Nephron progenitor cell (in vitro differentiated cells): Measurements from ENCODE around the gene GBP5.
"Not testable (repeated sequence)": the region's sequence is repeated elsewhere in the genome, so short reads cannot be mapped to it uniquely, and the experiment has no call there.

Experiments used
- DNase-seq: peaks from one replicate; pipeline ENCODE4 v3.0.0; 2021
- H3K27ac Mint-ChIP-seq: 2 replicates; pipeline ENCODE4 v1.8.0; 2021; ENCODE audit warnings: mild to moderate bottlenecking, moderate library complexity, mixed read lengths
- H3K27me3 Mint-ChIP-seq: 2 replicates; pipeline ENCODE4 v1.8.0; 2021; ENCODE audit warnings: mild to moderate bottlenecking, low read depth, mixed read lengths; ENCODE audit not compliant: poor library complexity
- H3K36me3 Mint-ChIP-seq: 2 replicates; pipeline ENCODE4 v1.8.0; 2021; ENCODE audit warnings: low read depth, mixed read lengths
- H3K4me1 Mint-ChIP-seq: 2 replicates; pipeline ENCODE4 v1.8.0; 2021; ENCODE audit warnings: mixed read lengths
- H3K4me3 Mint-ChIP-seq: 2 replicates; pipeline ENCODE4 v1.8.0; 2021; ENCODE audit warnings: mild to moderate bottlenecking, moderate library complexity, mixed read lengths
- H3K9me3 Mint-ChIP-seq: 2 replicates; pipeline ENCODE4 v1.8.0; 2021; ENCODE audit warnings: mild to moderate bottlenecking, moderate library complexity, mixed read lengths
- CTCF ChIP-seq: fragments of 200-600 bp; sonication (generic); IDR thresholded peaks from 2 replicates; pipeline ENCODE4 v1.5.0; 2021; ENCODE audit warnings: antibody characterized with exemption

Gene GBP5

DNA sequence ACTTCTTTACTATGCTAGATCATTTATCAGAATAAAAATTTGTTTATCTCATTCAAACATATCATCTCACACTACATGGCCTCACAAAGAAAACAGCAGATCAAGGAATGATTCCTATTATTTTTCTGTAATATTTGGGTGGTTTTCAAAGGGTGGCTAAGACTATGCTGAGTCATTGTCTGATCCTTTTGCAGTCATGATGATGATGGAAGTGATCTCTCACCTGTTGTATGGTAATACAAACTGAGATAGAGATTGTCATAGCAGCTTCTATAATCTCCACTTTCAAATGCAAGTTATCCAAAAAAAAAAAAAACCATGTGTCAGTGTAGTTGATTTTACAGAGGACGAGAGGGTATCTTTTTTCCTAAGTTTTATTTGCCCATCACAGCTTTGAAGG is 37.2 kb upstream of the GBP5 start:
- no peaks in the 10 kb centered on the region for H3K9me3 Mint-ChIP-seq
- no peak overlapping the region for H3K4me3 Mint-ChIP-seq
- TF ChIP-seq CTCF = no peak
- H3K4me1 Mint-ChIP-seq = peaks cover 16% of the 10 kb centered on the region
- H3K36me3 Mint-ChIP-seq = no peaks in the 10 kb centered on the region
- DNase-seq = no peak
- peaks cover 7% of the 10 kb centered on the region for H3K27me3 Mint-ChIP-seq
- H3K27ac Mint-ChIP-seq = no peak overlapping the region

- Mint-ChIP-seq H3K27ac (no peak overlapping the region), H3K9me3 (peaks cover 12% of the 10 kb centered on the region), H3K36me3 (no peaks in the 10 kb centered on the region), H3K4me3 (no peak overlapping the region), H3K27me3 (peaks cover under 1% of the 10 kb centered on the region), H3K4me1 (peaks cover 5% of the 10 kb centered on the region)
- TF ChIP-seq CTCF = no peak
- no peak for DNase-seq
Observed at GRCh38 chr1:89306273-89306672, 33.6 kb upstream of the GBP5 start.

- TF ChIP-seq CTCF = no peak
Observed at GRCh38 chr1:89305493-89305892, 32.8 kb upstream of the GBP5 start.

GRCh38 chr1:89304572-89305230 is 32.0 kb upstream of the GBP5 start:
- DNase-seq = no peak
- Mint-ChIP-seq H3K27ac (peak overlapping the region; percentile 57), H3K4me1 (no peaks in the 10 kb centered on the region), H3K36me3 (no peaks in the 10 kb centered on the region), H3K27me3 (peaks cover 3% of the 10 kb centered on the region), H3K9me3 (peaks cover 12% of the 10 kb centered on the region), H3K4me3 (no peak overlapping the region)
- no peak for TF ChIP-seq CTCF

More at GRCh38 chr1:89305493-89305892, 32.8 kb upstream of the GBP5 start:
- Mint-ChIP-seq H3K36me3 (no peaks in the 10 kb centered on the region), H3K4me1 (no peaks in the 10 kb centered on the region), H3K4me3 (no peak overlapping the region), H3K9me3 (peaks cover 12% of the 10 kb centered on the region), H3K27me3 (peaks cover 3% of the 10 kb centered on the region), H3K27ac (peak overlapping the region; percentile 56)
- no peak for DNase-seq

DNA sequence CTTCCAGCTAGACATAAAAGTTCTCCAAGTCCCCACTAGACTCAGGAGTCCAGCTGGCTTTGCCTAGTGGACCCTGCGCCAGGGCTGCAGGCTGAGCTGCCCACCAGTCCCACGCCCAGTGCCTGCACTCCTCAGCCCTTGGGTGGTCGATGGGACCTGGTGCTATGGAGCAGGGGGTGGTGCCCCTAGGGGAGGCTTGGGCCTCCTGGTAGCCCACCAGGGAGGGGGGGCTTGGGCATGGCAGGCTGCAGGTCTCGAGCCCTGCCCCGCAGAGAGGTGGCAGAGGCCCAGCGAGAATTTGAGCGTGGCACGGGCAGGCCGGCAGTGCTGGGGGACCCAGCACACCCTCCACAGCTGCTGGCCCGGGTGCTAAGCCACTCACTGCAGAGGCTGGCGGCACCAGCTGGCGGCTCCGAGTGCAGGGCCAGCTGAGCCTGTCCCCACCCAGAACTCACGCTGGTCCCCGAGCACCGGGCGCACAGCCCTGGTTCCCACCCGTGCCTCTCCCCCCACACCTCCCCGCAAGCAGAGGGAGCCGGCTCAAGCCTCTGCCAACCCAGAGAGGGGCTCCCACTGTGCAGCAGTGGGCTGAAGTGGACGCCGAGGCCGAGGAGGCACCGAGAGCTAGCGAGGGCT is 30.2 kb upstream of the GBP5 start:
- no peaks in the 10 kb centered on the region for H3K36me3 Mint-ChIP-seq

GRCh38 chr1:89299739-89300463 is 27.2 kb upstream of the GBP5 start:
- H3K4me1 Mint-ChIP-seq, H3K4me3 Mint-ChIP-seq, H3K27me3 Mint-ChIP-seq, H3K36me3 Mint-ChIP-seq, H3K27ac Mint-ChIP-seq, DNase-seq: not testable (repeated sequence)
- H3K9me3 Mint-ChIP-seq = peaks cover 12% of the 10 kb centered on the region

More for the DNA sequence above, 30.2 kb upstream of the GBP5 start:
- peaks cover 6% of the 10 kb centered on the region for H3K27me3 Mint-ChIP-seq
- peaks cover 12% of the 10 kb centered on the region for H3K9me3 Mint-ChIP-seq
- DNase-seq = no peak
- H3K4me1 Mint-ChIP-seq = no peaks in the 10 kb centered on the region
- no peak overlapping the region for H3K27ac Mint-ChIP-seq
- no peak overlapping the region for H3K4me3 Mint-ChIP-seq
- no peak for TF ChIP-seq CTCF
